Measurements from ENCODE around the gene PTBP3. TPM values are rescaled to one million over a fixed set of nuclear protein-coding genes. Genes with fewer than 3 reads are reported as not detected.
A peak's percentile ranks its signal among the peaks of the same experiment; 100 is the strongest.

Gene PTBP3
- total RNA-seq, 6 experiments from 2014 or later, result 31.1 to 52.5 (median 39.7) TPM

DNA sequence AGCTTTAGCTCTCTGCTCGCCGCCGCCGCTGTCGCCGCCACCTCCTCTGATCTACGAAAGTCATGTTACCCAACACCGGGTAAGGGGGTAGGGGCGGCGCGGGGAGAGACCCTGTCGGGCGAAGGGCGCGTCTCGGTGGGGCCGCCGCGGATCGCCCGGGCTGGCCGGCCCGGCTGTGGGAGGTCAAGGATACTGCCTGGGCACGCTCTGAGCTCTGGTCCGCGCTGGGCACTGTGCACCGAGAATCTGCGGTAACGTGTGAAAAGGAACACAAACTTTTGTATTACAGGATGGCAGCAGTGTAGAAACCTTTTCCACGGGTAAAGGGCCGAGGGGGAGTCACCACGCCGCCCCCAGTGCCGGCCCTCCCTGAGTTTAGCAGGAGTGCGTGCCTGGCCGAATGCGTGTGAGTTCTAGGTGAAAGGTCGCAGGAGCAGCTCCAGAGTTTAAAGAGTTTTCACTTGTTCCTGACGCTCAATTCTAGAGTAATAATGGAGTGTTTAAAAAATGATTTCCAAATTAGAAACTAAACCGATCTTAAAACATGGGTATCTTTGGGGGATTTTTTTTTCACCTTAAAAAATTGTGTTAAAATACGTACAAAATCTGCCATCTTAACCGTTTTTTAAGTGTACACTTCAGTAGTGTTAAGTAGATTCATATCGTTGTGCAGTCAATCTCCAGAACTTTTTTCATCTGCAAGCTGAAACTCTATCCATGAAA, 46.8 kb upstream of the PTBP3 start, which contains the start of gene HSDL2:
TSS of gene HSDL2 (plus strand) at position 7 of the 723 bp plus-strand sequence. CDS start at position 63, 56 bp downstream.
- peak within 1 kb of the TSS; percentile 99 for H3K27ac Mint-ChIP-seq
- H3K9me3 Mint-ChIP-seq, result no peaks in the 10 kb centered on the region
- H3K4me1 Mint-ChIP-seq (ENCODE audit: low read depth), result peaks cover 67% of the 10 kb centered on the region
- peak within 1 kb of the TSS; percentile 100 for H3K4me3 Mint-ChIP-seq
- H3K27me3 Mint-ChIP-seq (ENCODE audit: insufficient read depth), result no peaks in the 10 kb centered on the region
- H3K36me3 Mint-ChIP-seq (ENCODE audit: low read depth), result peaks cover under 1% of the 10 kb centered on the region; the same call in 1 of the 2 replicates
- DNase-seq, result peak; percentile 31
- TF ChIP-seq, protein P1, sequence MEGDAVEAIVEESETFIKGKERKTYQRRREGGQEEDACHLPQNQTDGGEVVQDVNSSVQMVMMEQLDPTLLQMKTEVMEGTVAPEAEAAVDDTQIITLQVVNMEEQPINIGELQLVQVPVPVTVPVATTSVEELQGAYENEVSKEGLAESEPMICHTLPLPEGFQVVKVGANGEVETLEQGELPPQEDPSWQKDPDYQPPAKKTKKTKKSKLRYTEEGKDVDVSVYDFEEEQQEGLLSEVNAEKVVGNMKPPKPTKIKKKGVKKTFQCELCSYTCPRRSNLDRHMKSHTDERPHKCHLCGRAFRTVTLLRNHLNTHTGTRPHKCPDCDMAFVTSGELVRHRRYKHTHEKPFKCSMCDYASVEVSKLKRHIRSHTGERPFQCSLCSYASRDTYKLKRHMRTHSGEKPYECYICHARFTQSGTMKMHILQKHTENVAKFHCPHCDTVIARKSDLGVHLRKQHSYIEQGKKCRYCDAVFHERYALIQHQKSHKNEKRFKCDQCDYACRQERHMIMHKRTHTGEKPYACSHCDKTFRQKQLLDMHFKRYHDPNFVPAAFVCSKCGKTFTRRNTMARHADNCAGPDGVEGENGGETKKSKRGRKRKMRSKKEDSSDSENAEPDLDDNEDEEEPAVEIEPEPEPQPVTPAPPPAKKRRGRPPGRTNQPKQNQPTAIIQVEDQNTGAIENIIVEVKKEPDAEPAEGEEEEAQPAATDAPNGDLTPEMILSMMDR (IDR thresholded peaks at IDR 0.05), result no peak

GRCh38 chr9:112379177-112380101, 46.0 kb upstream of the PTBP3 start:
- TF ChIP-seq, protein P1 (IDR thresholded peaks at IDR 0.05), result peak; percentile 12; the same call in 1 of the 2 replicates
- no peaks in the 10 kb centered on the region for H3K9me3 Mint-ChIP-seq
- H3K27ac Mint-ChIP-seq, result peak overlapping the region; percentile 99
- H3K27me3 Mint-ChIP-seq (ENCODE audit: insufficient read depth), result no peaks in the 10 kb centered on the region
- peaks cover 4% of the 10 kb centered on the region; the same call in 1 of the 2 replicates for H3K36me3 Mint-ChIP-seq (ENCODE audit: low read depth)
- peak overlapping the region; percentile 100 for H3K4me3 Mint-ChIP-seq
- peak; percentile 98 for DNase-seq
- H3K4me1 Mint-ChIP-seq (ENCODE audit: low read depth), result peaks cover 65% of the 10 kb centered on the region

DNA sequence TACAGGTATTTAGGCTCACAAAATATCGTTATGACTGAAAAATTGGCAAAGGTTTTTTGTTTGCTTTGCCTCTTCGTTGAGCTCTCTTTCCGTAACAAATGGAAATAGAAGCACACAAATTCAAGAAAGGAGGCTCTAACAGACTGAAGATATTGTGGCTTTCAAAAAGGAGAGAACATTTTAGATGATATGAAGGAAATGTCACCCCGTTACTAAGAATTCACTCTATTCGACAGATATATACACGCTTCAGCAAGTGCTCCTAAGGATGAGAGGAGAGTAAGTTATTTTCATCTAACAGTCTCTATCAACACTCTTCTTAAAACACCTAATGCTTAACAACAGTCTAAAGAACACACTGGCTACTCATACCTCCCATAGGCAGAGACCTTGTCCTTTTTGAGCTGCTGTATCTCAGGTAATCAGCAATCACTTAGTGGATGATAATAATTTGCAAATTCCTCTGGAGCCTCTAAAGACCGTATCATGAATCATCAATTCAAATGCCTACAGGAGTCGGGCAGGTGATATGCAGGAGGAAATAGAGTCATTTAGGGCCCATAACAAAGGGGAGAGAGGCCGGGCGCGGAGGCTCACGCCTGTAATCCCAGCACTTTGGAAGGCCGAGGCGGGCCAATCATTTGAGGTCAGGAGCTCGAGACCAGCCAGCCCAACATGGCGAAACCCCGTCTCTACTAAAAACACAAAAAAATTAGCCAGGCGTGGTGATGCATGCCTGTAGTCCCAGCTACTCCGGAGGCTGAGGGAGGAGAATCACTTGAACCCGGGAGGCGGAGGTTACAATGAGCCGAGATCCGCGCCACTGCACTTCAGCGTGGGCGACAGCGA, 45.1 kb upstream of the PTBP3 start:
- Mint-ChIP-seq H3K27me3 (ENCODE audit: insufficient read depth) (no peaks in the 10 kb centered on the region), H3K4me1 (ENCODE audit: low read depth) (peaks cover 56% of the 10 kb centered on the region), H3K4me3 (peak overlapping the region; percentile 100), H3K9me3 (no peaks in the 10 kb centered on the region), H3K27ac (peak overlapping the region; percentile 99), H3K36me3 (ENCODE audit: low read depth) (peaks cover 4% of the 10 kb centered on the region; the same call in 1 of the 2 replicates)
- TF ChIP-seq, protein P1 (IDR thresholded peaks at IDR 0.05), result no peak
- DNase-seq, result no peak

- Mint-ChIP-seq H3K36me3 (ENCODE audit: low read depth) (peaks cover 4% of the 10 kb centered on the region; the same call in 1 of the 2 replicates), H3K9me3 (no peaks in the 10 kb centered on the region), H3K4me1 (ENCODE audit: low read depth) (peaks cover 49% of the 10 kb centered on the region), H3K27me3 (ENCODE audit: insufficient read depth) (no peaks in the 10 kb centered on the region), H3K27ac (no peak overlapping the region), H3K4me3 (peak overlapping the region; percentile 100; the same call in 1 of the 2 replicates)
- TF ChIP-seq, protein P1 (IDR thresholded peaks at IDR 0.05), result no peak
- DNase-seq, result no peak
Observed at GRCh38 chr9:112377684-112378327, 44.4 kb upstream of the PTBP3 start.
